Right lung (tissue), 5 donors: ENCODE results near the gene PLA2G4E. TPM values are rescaled to one million over a fixed set of nuclear protein-coding genes. Genes with fewer than 3 reads are reported as not detected.

Experiments used
- DNase-seq, 2 donors: peaks; one replicate each; pipeline ENCODE4 v3.0.0-alpha.2; 2013
- polyA plus RNA-seq, 5 donors: library from polyadenylated mRNA; unstranded; fragments of 120-200 nt; gene quantifications; one replicate each; pipeline versions ENCODE4 v1.2.1 to v1.2.3, GENCODE V29; 2013; ENCODE audit warnings: inconsistent platforms in 1 of 5, low replicate concordance in 1 of 5; ENCODE audit not compliant: insufficient read length in 5 of 5, insufficient read depth in 1 of 5

PLA2G4E gene
- polyA plus RNA-seq, 5 donors, result 0.06 to 0.15 (median 0.10) TPM; not detected in 1

- no peak for DNase-seq
These were observed 84.7 kb downstream of the PLA2G4E start for GRCh38 chr15:41936155-41936554.

GRCh38 chr15:41935566-41936020 lies 85.2 kb downstream of the PLA2G4E start:
- DNase-seq, result no peak

- no peak for DNase-seq
These were observed 86.0 kb downstream of the PLA2G4E start for GRCh38 chr15:41934843-41935242.

- DNase-seq, result no peak
These were observed 87.1 kb downstream of the PLA2G4E start for GRCh38 chr15:41933771-41934170.

- no peak for DNase-seq
These were observed 87.5 kb downstream of the PLA2G4E start for GRCh38 chr15:41933326-41933725.

GRCh38 chr15:41932511-41933289 lies 88.1 kb downstream of the PLA2G4E start:
- DNase-seq, result no peak

- no peak for DNase-seq
These were observed 88.7 kb downstream of the PLA2G4E start for GRCh38 chr15:41932101-41932500.

Other genes starting within 250 kb of the PLA2G4E start
- gene MAPKBP1, start 246.6 kb downstream of the PLA2G4E start, polyA plus RNA-seq, result 10 to 100 TPM; 18.2 to 22.7 (median 20.5) TPM
- 10 to 100 TPM; 12.2 to 14.4 (median 13.0) TPM for gene JMJD7, start 192.9 kb downstream of the PLA2G4E start, polyA plus RNA-seq
- gene PLA2G4B, start 182.2 kb downstream of the PLA2G4E start, polyA plus RNA-seq, result 10 to 100 TPM in 4 of 5 donors, 1 to 10 TPM in 1; 9.7 to 19.2 (median 12.7) TPM
- gene SPTBN5, start 127.0 kb downstream of the PLA2G4E start, polyA plus RNA-seq, result 1 to 10 TPM in 4 of 5 donors, under 1 TPM in 1; 0.99 to 1.8 (median 1.4) TPM
- 10 to 100 TPM in 4 of 5 donors, 1 to 10 TPM in 1; 9.7 to 14.5 (median 11.9) TPM for gene EHD4, start 48.5 kb downstream of the PLA2G4E start, polyA plus RNA-seq
- gene PLA2G4D, start 73.5 kb upstream of the PLA2G4E start, polyA plus RNA-seq, result under 1 TPM; 0.12 to 0.18 (median 0.16) TPM
- 10 to 100 TPM in 2 of 5 donors, 1 to 10 TPM in 3; 4.2 to 12.9 (median 8.3) TPM for gene PLA2G4F, start 135.6 kb upstream of the PLA2G4E start, polyA plus RNA-seq
- 10 to 100 TPM; 63.7 to 90.3 (median 84.0) TPM for gene VPS39, start 187.3 kb upstream of the PLA2G4E start, polyA plus RNA-seq